Heart left ventricle (tissue), 16 donors: ENCODE measurements around the gene SLC9A8. TPM values are rescaled to one million over a fixed set of nuclear protein-coding genes. Genes with fewer than 3 reads are reported as not detected.

ENCODE experiments used
- ATAC-seq, 4 donors: fragments of 200-7000 bp; cut with Tn5 transposase; one replicate each; pipeline ENCODE4 v1.9.1; 2020 to 2022; ENCODE audit warnings: moderate library complexity in 4 of 4, mild to moderate bottlenecking in 3 of 4, moderate number of reproducible peaks in 1 of 4
- DNase-seq, 5 donors: peaks; one replicate each; pipeline ENCODE4 v3.0.0-alpha.2; 2020
- H3K27ac ChIP-seq, 12 donors: fragments of 200-600 bp; sonication (generic) in 4 of 12; one replicate each; pipeline versions ENCODE4 v1.5.0 to v1.8.0; 2016 to 2022; ENCODE audit warnings: mild to moderate bottlenecking in 2 of 12
- H3K27me3 ChIP-seq, 9 donors: fragments of 200-600 bp; sonication (generic) in 2 of 9; one replicate each; pipeline versions ENCODE4 v1.5.1 to v1.8.0; 2016 to 2022; ENCODE audit warnings: mild to moderate bottlenecking in 3 of 9
- H3K36me3 ChIP-seq, 9 donors: fragments of 200-600 bp; sonication (generic) in 2 of 9; one replicate each; pipeline versions ENCODE4 v1.5.0 to v1.8.0; 2018 to 2022; ENCODE audit warnings: mild to moderate bottlenecking in 2 of 9
- H3K4me1 ChIP-seq, 12 donors: fragments of 200-600 bp; sonication (generic) in 4 of 12; one replicate each; pipeline versions ENCODE4 v1.5.0 to v1.8.0; 2016 to 2022; ENCODE audit warnings: mild to moderate bottlenecking in 3 of 12
- H3K4me3 ChIP-seq, 12 donors: fragments of 200-600 bp; sonication (generic) in 4 of 12; one replicate each; pipeline versions ENCODE4 v1.5.0 to v1.8.0; 2017 to 2022; ENCODE audit warnings: mild to moderate bottlenecking in 9 of 12, moderate library complexity in 4 of 12
- H3K9me3 ChIP-seq, 12 donors: fragments of 200-600 bp; sonication (generic) in 4 of 12; one replicate each; pipeline versions ENCODE4 v1.5.0 to v1.8.0; 2016 to 2022; ENCODE audit warnings: mild to moderate bottlenecking in 1 of 12
- CTCF ChIP-seq, 12 donors: fragments of 200-600 bp; sonication (generic) in 4 of 12; IDR thresholded peaks; one replicate each; pipeline versions ENCODE4 v1.5.0 to v1.8.0; 2018 to 2022; ENCODE audit warnings: antibody characterized with exemption in 12 of 12, mild to moderate bottlenecking in 5 of 12
- POLR2A ChIP-seq, 2 donors: fragments of 450-650 bp; IDR thresholded peaks; one replicate each; pipeline ENCODE4 v1.6.1; 2017; ENCODE audit warnings: antibody characterized with exemption in 2 of 2, mild to moderate bottlenecking in 2 of 2, moderate library complexity in 2 of 2
- WGBS, 4 donors: extraction: QIAGEN DNeasy Blood & Tissue Kit in 2 of 4; methylation state at CpG; one replicate each; pipeline versions ENCODE4 v1.1.5 to v1.1.7; 2013 to 2018; 5-methylcytosine and 5-hydroxymethylcytosine counted together
- intact Hi-C, 10 donors: fragments of 100-400 bp; cut with DNase I; formaldehyde crosslinking; loops; one replicate each; pipeline versions ENCODE4 v1.11.1 to v1.14.2; 2022
- polyA plus RNA-seq, 2 donors: library from polyadenylated mRNA; stranded (reverse); fragments of 200-250 nt; gene quantifications; one replicate each; pipeline ENCODE4 v1.2.3, GENCODE V29; 2013
- total RNA-seq, 9 donors: library from RNA; depleted of rRNA in 2 of 9; stranded (reverse); fragments of >200 nt in 2 of 9; fragmentation: NEBNext Ultra II Directional in 3 of 9; extraction: Animal tissue kit (Norgen Biotek cat#: 25700) in 3 of 9; gene quantifications; one replicate each; pipeline versions ENCODE4 v1.1.0 to v1.2.4, GENCODE V29; 2016 to 2023
- donor health status: ischemic (EF 13 %, LVEDD 7.1; RV severe dilation, severe dysfunction).
- donor health status: healthy with polysubstance abuse.
- donor health status: DM: no; HTN: yes; CAD: no.
- donor health status: DM: no; HTN: no; CAD: no.
- donor health status: ischemic (EF 25% LVEDD 6.9; RV normal size, moderate dysfunction).
- donor health status: ischemic (EF 25% LVEDD 5.7; RV mildly dilated, moderate dysfunction).
- donor health status: healthy.
- donor health status: DM: yes; HTN: yes; CAD: no.
- donor health status: ischemic (EF 35%, LVEDD 5.7; RV mildly dilated, moderate dysfunction).
- donor health status: nonischemic (EF 11% LVEDD 7.7; RV severe dilation, severe dysfunction).
- donor health status: DM: yes; HTN: yes; CAD: no.
- donor health status: PGD.
- donor health status: ischemic (EF 29% LVEDD 5.4; RV normal size, mild dysfunction).
- donor health status: nonischemic (EF 23%, LVEDD 6.1; RV moderate dilation, normal function).

SLC9A8 gene
- total and polyA plus RNA-seq, 11 donors = 4.6 to 12.5 (median 6.2) TPM

GRCh38 chr20:49896204-49896603 lies 83.6 kb downstream of the SLC9A8 start:
- intact Hi-C loops = no loop called here
- H3K9me3 ChIP-seq = peaks cover 0 to 5% (median 0%) of the 10 kb centered on the region in 12 donors
- no peaks in the 10 kb centered on the region for H3K27me3 ChIP-seq
- H3K4me3 ChIP-seq = no peak overlapping the region
- TF ChIP-seq CTCF (IDR thresholded peaks at IDR 0.05) (no peak), POLR2A (IDR thresholded peaks at IDR 0.05) (no peak)
- no peak overlapping the region for H3K27ac ChIP-seq
- no peak for DNase-seq
- WGBS, 4 donors = 85 to 96% (median 90%) methylated on average over 6 of the region's 6 CpGs
- H3K4me1 ChIP-seq = peaks cover 0 to 46% (median 23%) of the 10 kb centered on the region in 12 donors
- H3K36me3 ChIP-seq = no peaks in the 10 kb centered on the region
- ATAC-seq = no peak

- intact Hi-C loops = no loop called here
- no peak for ATAC-seq
These were observed 87.1 kb downstream of the SLC9A8 start for GRCh38 chr20:49899541-49900383.

GRCh38 chr20:49901588-49901987 lies 89.0 kb downstream of the SLC9A8 start:
- TF ChIP-seq CTCF (IDR thresholded peaks at IDR 0.05) = no peak
- TF ChIP-seq POLR2A (IDR thresholded peaks at IDR 0.05) = no peak
- Histone ChIP-seq H3K27me3 (no peaks in the 10 kb centered on the region), H3K4me3 (no peak overlapping the region), H3K36me3 (peaks cover 0 to 45% (median 33%) of the 10 kb centered on the region in 9 donors), H3K9me3 (peaks cover 0 to 5% (median 0%) of the 10 kb centered on the region in 12 donors), H3K27ac (no peak overlapping the region), H3K4me1 (peaks cover 0 to 21% (median 0%) of the 10 kb centered on the region in 12 donors)
- ATAC-seq = peak in 1 of 4 donors; percentile 38
- no peak for DNase-seq
- intact Hi-C loops = no loop called here
- WGBS, 4 donors = 49 to 76% (median 67%) methylated on average over 3 to 5 of the region's 5 CpGs

More at GRCh38 chr20:49899541-49900383, 87.1 kb downstream of the SLC9A8 start:
- DNase-seq = peak in 1 of 5 donors; percentile 10
- WGBS, 4 donors = 66 to 75% (median 73%) methylated on average over 10 of the region's 10 CpGs
- peaks cover 0 to 27% (median 15%) of the 10 kb centered on the region in 9 donors for H3K36me3 ChIP-seq
- TF ChIP-seq POLR2A (IDR thresholded peaks at IDR 0.05) = no peak
- TF ChIP-seq CTCF (IDR thresholded peaks at IDR 0.05) = no peak
- no peaks in the 10 kb centered on the region for H3K27me3 ChIP-seq
- H3K27ac ChIP-seq = no peak overlapping the region
- H3K4me1 ChIP-seq = peaks cover 0 to 15% (median 0%) of the 10 kb centered on the region in 12 donors
- H3K4me3 ChIP-seq = no peak overlapping the region
- peaks cover 0 to 5% (median 0%) of the 10 kb centered on the region in 12 donors for H3K9me3 ChIP-seq

GRCh38 chr20:49904440-49905214 lies 92.0 kb downstream of the SLC9A8 start:
- H3K27ac ChIP-seq = no peak overlapping the region
- H3K27me3 ChIP-seq = no peaks in the 10 kb centered on the region
- H3K36me3 ChIP-seq = peaks cover 0 to 69% (median 49%) of the 10 kb centered on the region in 9 donors
- DNase-seq (no peak), ATAC-seq (no peak)
- intact Hi-C loops = no loop called here
- no peaks in the 10 kb centered on the region for H3K9me3 ChIP-seq
- no peak overlapping the region for H3K4me3 ChIP-seq
- H3K4me1 ChIP-seq = peaks cover 0 to 47% (median 11%) of the 10 kb centered on the region in 12 donors
- TF ChIP-seq CTCF (IDR thresholded peaks at IDR 0.05) (no peak), POLR2A (IDR thresholded peaks at IDR 0.05) (no peak)
- WGBS, 4 donors = 89 to 94% (median 93%) methylated on average over 17 of the region's 17 CpGs
